ENCODE results near the gene CCRL2. TPM values are rescaled to one million over a fixed set of nuclear protein-coding genes. Genes with fewer than 3 reads are reported as not detected.
A peak's percentile ranks its signal among the peaks of the same experiment; 100 is the strongest.

CCRL2 gene
- total RNA-seq, result 1 to 10 TPM in 2 of 5 donors, not detected in 3; 2.8 to 5.2 TPM
- 1 to 10 TPM in 2 of 3 donors, under 1 TPM in 1; 0.76 to 2.0 (median 1.5) TPM for polyA plus RNA-seq
- long read RNA-seq, donor 1, partial matches to known transcripts, result 0 of 1 reads
- long read RNA-seq, donor 1, other reads (novel, unspliced or antisense), result 0 of 1 reads
- long read RNA-seq, donor 2, partial matches to known transcripts, result 0 of 4 reads
- long read RNA-seq, donor 2, other reads (novel, unspliced or antisense), result 0 of 4 reads
- long read RNA-seq, donor 3, result 0 reads
- long read RNA-seq, donor 4, result 0 reads
- long read RNA-seq, donor 5, partial matches to known transcripts, result 0 of 1 reads
- long read RNA-seq, donor 5, other reads (novel, unspliced or antisense), result 0 of 1 reads
- long read RNA-seq, donor 6, result 0 reads
- long read RNA-seq, donor 7, partial matches to known transcripts, result 0 of 2 reads
- long read RNA-seq, donor 7, other reads (novel, unspliced or antisense), result 0 of 2 reads
- long read RNA-seq, donor 8, partial matches to known transcripts, result 0 of 1 reads
- long read RNA-seq, donor 8, other reads (novel, unspliced or antisense), result 0 of 1 reads
- long read RNA-seq, donor 9, partial matches to known transcripts, result 0 of 1 reads
- long read RNA-seq, donor 9, other reads (novel, unspliced or antisense), result 0 of 1 reads
- long read RNA-seq, donor 10, partial matches to known transcripts, result 0 of 3 reads
- long read RNA-seq, donor 10, other reads (novel, unspliced or antisense), result 0 of 3 reads

- no peaks in the 10 kb centered on the region for H3K9me3 ChIP-seq
- 23 to 35% (median 28%) methylated on average over 20 of the region's 20 CpGs for WGBS, 5 donors
- peak; percentile 84 to 92 for DNase-seq
These were observed at the start of gene CCRL2, which contains the start of gene CCR5AS for GRCh38 chr3:46406788-46407611. Gene CCRL2, plus strand, starts transcription at chr3:46407259. Its CDS starts 821 bp downstream, at chr3:46408080. Gene CCR5AS, minus strand, starts transcription at chr3:46407066.

GRCh38 chr3:46358466-46358865 is 48.6 kb upstream of the CCRL2 start:
- H3K4me3 ChIP-seq, result no peak overlapping the region
- WGBS, 5 donors, result 71 to 81% (median 77%) methylated on average over 6 of the region's 6 CpGs
- no peak overlapping the region for H3K27ac ChIP-seq
- TF ChIP-seq, protein P1, sequence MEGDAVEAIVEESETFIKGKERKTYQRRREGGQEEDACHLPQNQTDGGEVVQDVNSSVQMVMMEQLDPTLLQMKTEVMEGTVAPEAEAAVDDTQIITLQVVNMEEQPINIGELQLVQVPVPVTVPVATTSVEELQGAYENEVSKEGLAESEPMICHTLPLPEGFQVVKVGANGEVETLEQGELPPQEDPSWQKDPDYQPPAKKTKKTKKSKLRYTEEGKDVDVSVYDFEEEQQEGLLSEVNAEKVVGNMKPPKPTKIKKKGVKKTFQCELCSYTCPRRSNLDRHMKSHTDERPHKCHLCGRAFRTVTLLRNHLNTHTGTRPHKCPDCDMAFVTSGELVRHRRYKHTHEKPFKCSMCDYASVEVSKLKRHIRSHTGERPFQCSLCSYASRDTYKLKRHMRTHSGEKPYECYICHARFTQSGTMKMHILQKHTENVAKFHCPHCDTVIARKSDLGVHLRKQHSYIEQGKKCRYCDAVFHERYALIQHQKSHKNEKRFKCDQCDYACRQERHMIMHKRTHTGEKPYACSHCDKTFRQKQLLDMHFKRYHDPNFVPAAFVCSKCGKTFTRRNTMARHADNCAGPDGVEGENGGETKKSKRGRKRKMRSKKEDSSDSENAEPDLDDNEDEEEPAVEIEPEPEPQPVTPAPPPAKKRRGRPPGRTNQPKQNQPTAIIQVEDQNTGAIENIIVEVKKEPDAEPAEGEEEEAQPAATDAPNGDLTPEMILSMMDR (IDR thresholded peaks at IDR 0.05), result no peak
- no peak for TF ChIP-seq EP300 (IDR thresholded peaks at IDR 0.05)
- TF ChIP-seq POLR2A (IDR thresholded peaks at IDR 0.05), result no peak
- no peak for TF ChIP-seq POLR2AphosphoS5 (IDR thresholded peaks at IDR 0.05)
- no peaks in the 10 kb centered on the region for H3K36me3 ChIP-seq
- no peaks in the 10 kb centered on the region for H3K9me3 ChIP-seq
- peaks cover 0 to 13% (median 0%) of the 10 kb centered on the region in 4 donors for H3K4me1 ChIP-seq
- peaks cover 0 to 14% (median 0%) of the 10 kb centered on the region in 3 donors for H3K27me3 ChIP-seq
- no peak for DNase-seq
- intact Hi-C loops (cut with DNase I; ENCODE audit: low total_unique reads), result no loop called here

More at GRCh38 chr3:46406788-46407611, at the start of gene CCRL2, which contains the start of gene CCR5AS:
- Histone ChIP-seq H3K4me1 (peaks cover 19 to 48% (median 37%) of the 10 kb centered on the region in 4 donors), H3K4me3 (peak within 1 kb of the TSS; percentile 7 to 40 (median 34)), H3K27me3 (no peaks in the 10 kb centered on the region), H3K36me3 (peaks cover 0 to 6% (median 0%) of the 10 kb centered on the region in 4 donors), H3K27ac (peak within 1 kb of the TSS; percentile 80 to 90 (median 81))
- TF ChIP-seq POLR2AphosphoS5 (IDR thresholded peaks at IDR 0.05) (peak in 2 of 3 donors; percentile 66 to 67), POLR2A (IDR thresholded peaks at IDR 0.05) (no peak)
- TF ChIP-seq, protein P1 (IDR thresholded peaks at IDR 0.05), result no peak
- intact Hi-C loops (cut with DNase I; ENCODE audit: low total_unique reads), result no loop called here

DNA sequence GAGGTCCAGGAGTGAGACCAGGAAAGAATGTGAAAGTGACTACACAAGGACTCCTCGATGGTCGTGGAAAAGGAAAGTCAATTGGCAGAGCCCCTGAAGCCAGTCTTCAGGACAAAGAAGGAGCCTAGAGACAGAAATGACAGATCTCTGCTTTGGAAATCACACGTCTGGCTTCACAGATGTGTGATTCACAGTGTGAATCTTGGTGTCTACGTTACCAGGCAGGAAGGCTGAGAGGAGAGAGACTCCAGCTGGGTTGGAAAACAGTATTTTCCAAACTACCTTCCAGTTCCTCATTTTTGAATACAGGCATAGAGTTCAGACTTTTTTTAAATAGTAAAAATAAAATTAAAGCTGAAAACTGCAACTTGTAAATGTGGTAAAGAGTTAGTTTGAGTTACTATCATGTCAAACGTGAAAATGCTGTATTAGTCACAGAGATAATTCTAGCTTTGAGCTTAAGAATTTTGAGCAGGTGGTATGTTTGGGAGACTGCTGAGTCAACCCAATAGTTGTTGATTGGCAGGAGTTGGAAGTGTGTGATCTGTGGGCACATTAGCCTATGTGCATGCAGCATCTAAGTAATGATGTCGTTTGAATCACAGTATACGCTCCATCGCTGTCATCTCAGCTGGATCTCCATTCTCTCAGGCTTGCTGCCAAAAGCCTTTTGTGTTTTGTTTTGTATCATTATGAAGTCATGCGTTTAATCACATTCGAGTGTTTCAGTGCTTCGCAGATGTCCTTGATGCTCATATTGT is 47.1 kb upstream of the CCRL2 start:
- H3K36me3 ChIP-seq, result no peaks in the 10 kb centered on the region
- 33 to 64% (median 54%) methylated on average over 11 of the region's 11 CpGs for WGBS, 5 donors
- no peak overlapping the region for H3K4me3 ChIP-seq
- peaks cover 0 to 13% (median 0%) of the 10 kb centered on the region in 4 donors for H3K4me1 ChIP-seq
- peaks cover 0 to 7% (median 0%) of the 10 kb centered on the region in 3 donors for H3K27me3 ChIP-seq
- H3K9me3 ChIP-seq, result no peaks in the 10 kb centered on the region
- intact Hi-C loops (cut with DNase I; ENCODE audit: low total_unique reads), result no loop called here
- TF ChIP-seq, protein P1 (IDR thresholded peaks at IDR 0.05), result no peak
- TF ChIP-seq EP300 (IDR thresholded peaks at IDR 0.05), result no peak
- no peak for TF ChIP-seq POLR2A (IDR thresholded peaks at IDR 0.05)
- no peak for TF ChIP-seq POLR2AphosphoS5 (IDR thresholded peaks at IDR 0.05)
- DNase-seq, result peak in 1 of 2 donors; percentile 53
- H3K27ac ChIP-seq, result peak overlapping the region in 3 of 5 donors; percentile 16 to 47 (median 45)
